K562 (cell line): ENCODE results near the gene UNC5C.

ENCODE experiments used
- CTCF ChIP-seq, 3 experiments: IDR thresholded peaks in 2 of 3; conservative IDR thresholded peaks in 1 of 3; 2 replicates each; pipeline ENCODE4 v1.5.1; 2011 to 2012; ENCODE audit warnings: low read length in 3 of 3, mild to moderate bottlenecking in 3 of 3, control low read depth in 2 of 3, improper control_type of control experiment in 1 of 3, inconsistent platforms in 1 of 3, low read depth in 1 of 3, mixed read lengths in 1 of 3, moderate library complexity in 1 of 3; ENCODE audit not compliant: insufficient read depth in 2 of 3
- EZH2 ChIP-seq: IDR thresholded peaks from 2 replicates; pipeline ENCODE4 v1.6.1; 2012; ENCODE audit warnings: low read depth, mild to moderate bottlenecking, inconsistent platforms, low read length, borderline replicate concordance
- FOXK1 ChIP-seq: sonication (generic); formaldehyde crosslinking; IDR thresholded peaks from 2 replicates; pipeline ENCODE4 v1.8.0; 2022; ENCODE audit warnings: missing genetic modification reagents, mild to moderate bottlenecking, borderline replicate concordance
- KDM1A ChIP-seq, 2 experiments: fragments of 450-650 bp; IDR thresholded peaks; 2 replicates each; pipeline ENCODE4 v1.6.1; 2016; ENCODE audit warnings: mild to moderate bottlenecking in 2 of 2
- POLR2B ChIP-seq: fragments of 450-650 bp; IDR thresholded peaks from 2 replicates; pipeline ENCODE4 v1.6.1; 2018; ENCODE audit warnings: low read depth; ENCODE audit not compliant: partially characterized antibody
- POU5F1 ChIP-seq: fragments of 150-350 bp; IDR thresholded peaks from 2 replicates; pipeline ENCODE4 v1.6.1; 2014; ENCODE audit warnings: borderline replicate concordance, low read length, low read depth, mild to moderate bottlenecking; ENCODE audit not compliant: partially characterized antibody
- ZKSCAN3 ChIP-seq: fragments of 250-450 bp; sonication (Bioruptor Pico); IDR thresholded peaks from 2 replicates; pipeline ENCODE4 v1.4.0; 2020
- TF ChIP-seq, protein P1 (sequence below): sonication (generic); formaldehyde crosslinking; IDR thresholded peaks from 2 replicates; pipeline ENCODE4 v1.8.0; 2022; ENCODE audit warnings: mild to moderate bottlenecking, missing genetic modification reagents
- TF ChIP-seq, protein P2 (sequence below), 2 experiments: IDR thresholded peaks in 1 of 2; conservative IDR thresholded peaks in 1 of 2; 2 replicates each; pipeline ENCODE4 v1.6.1; 2016; ENCODE audit warnings: low read depth in 2 of 2, mild to moderate bottlenecking in 1 of 2, missing compliant biosample characterization in 1 of 2, missing genetic modification characterization in 1 of 2, moderate library complexity in 1 of 2

GRCh38 chr4:95289028-95289634, 259.6 kb downstream of the UNC5C start:
- no peak for TF ChIP-seq EZH2
- TF ChIP-seq CTCF (IDR thresholded peaks at IDR 0.05 in 2 of 3, conservative IDR thresholded peaks at IDR 0.05 in 1 of 3; ENCODE audit: insufficient read depth in 2 of 3, low read depth in 1 of 3, low read length in 3 of 3), result no peak
- TF ChIP-seq, protein P1, sequence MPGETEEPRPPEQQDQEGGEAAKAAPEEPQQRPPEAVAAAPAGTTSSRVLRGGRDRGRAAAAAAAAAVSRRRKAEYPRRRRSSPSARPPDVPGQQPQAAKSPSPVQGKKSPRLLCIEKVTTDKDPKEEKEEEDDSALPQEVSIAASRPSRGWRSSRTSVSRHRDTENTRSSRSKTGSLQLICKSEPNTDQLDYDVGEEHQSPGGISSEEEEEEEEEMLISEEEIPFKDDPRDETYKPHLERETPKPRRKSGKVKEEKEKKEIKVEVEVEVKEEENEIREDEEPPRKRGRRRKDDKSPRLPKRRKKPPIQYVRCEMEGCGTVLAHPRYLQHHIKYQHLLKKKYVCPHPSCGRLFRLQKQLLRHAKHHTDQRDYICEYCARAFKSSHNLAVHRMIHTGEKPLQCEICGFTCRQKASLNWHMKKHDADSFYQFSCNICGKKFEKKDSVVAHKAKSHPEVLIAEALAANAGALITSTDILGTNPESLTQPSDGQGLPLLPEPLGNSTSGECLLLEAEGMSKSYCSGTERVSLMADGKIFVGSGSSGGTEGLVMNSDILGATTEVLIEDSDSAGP, result no peak
- TF ChIP-seq ZKSCAN3 (CRISPR knock-in tag), result no peak
- TF ChIP-seq FOXK1 (CRISPR knock-in tag), result no peak
- TF ChIP-seq, protein P2, sequence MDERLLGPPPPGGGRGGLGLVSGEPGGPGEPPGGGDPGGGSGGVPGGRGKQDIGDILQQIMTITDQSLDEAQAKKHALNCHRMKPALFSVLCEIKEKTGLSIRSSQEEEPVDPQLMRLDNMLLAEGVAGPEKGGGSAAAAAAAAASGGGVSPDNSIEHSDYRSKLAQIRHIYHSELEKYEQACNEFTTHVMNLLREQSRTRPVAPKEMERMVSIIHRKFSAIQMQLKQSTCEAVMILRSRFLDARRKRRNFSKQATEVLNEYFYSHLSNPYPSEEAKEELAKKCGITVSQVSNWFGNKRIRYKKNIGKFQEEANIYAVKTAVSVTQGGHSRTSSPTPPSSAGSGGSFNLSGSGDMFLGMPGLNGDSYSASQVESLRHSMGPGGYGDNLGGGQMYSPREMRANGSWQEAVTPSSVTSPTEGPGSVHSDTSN (CRISPR knock-in tag; IDR thresholded peaks at IDR 0.05; ENCODE audit: low read depth), result no peak
- TF ChIP-seq, protein P2 (tag; conservative IDR thresholded peaks at IDR 0.05; ENCODE audit: low read depth), result peak; percentile 44
- TF ChIP-seq POU5F1, result no peak
- TF ChIP-seq KDM1A (IDR thresholded peaks at IDR 0.05), result peak; percentile 90 to 94
- no peak for TF ChIP-seq POLR2B
